SW 1271 (cell line): ENCODE data around the gene CTNNA1.
"Not testable (repeated sequence)": the region's sequence is repeated elsewhere in the genome, so short reads cannot be mapped to it uniquely, and the experiment has no call there.

Experiments
- DNase-seq, 2 experiments: peaks; one replicate each; lab custom pipeline; 2025; lab: John Stamatoyannopoulos, UW

The CTNNA1 gene

GRCh38 chr5:138757061-138757776 is 4.0 kb downstream of the CTNNA1 start:
- DNase-seq = no peak

GRCh38 chr5:138760448-138761110 is 7.4 kb downstream of the CTNNA1 start:
- no peak for DNase-seq

- not testable (repeated sequence) for DNase-seq
Observed at GRCh38 chr5:138761115-138761514, 7.9 kb downstream of the CTNNA1 start.

GRCh38 chr5:138761670-138762069 is 8.4 kb downstream of the CTNNA1 start:
- not testable (repeated sequence) for DNase-seq

- no peak for DNase-seq
Observed at GRCh38 chr5:138762110-138762509, 8.9 kb downstream of the CTNNA1 start.

- DNase-seq = no peak
Observed at GRCh38 chr5:138763037-138763778, 10.0 kb downstream of the CTNNA1 start.

GRCh38 chr5:138770291-138770690 is 17.1 kb downstream of the CTNNA1 start:
- DNase-seq = no peak

- DNase-seq = no peak
Observed at GRCh38 chr5:138770977-138771376, 17.8 kb downstream of the CTNNA1 start.

GRCh38 chr5:138772986-138773594 is 19.9 kb downstream of the CTNNA1 start:
- DNase-seq = no peak

GRCh38 chr5:138773624-138774023 is 20.4 kb downstream of the CTNNA1 start:
- not testable (repeated sequence) for DNase-seq

- no peak for DNase-seq
Observed at GRCh38 chr5:138775034-138775433, 21.8 kb downstream of the CTNNA1 start.

GRCh38 chr5:138778234-138778633 is 25.0 kb downstream of the CTNNA1 start:
- DNase-seq = no peak

- DNase-seq = no peak
Observed at GRCh38 chr5:138783976-138784375, 30.8 kb downstream of the CTNNA1 start.

- DNase-seq = peak in 1 of 2 experiments; percentile 15
Observed at GRCh38 chr5:138784590-138784989, 31.4 kb downstream of the CTNNA1 start.

- peak in 1 of 2 experiments; percentile 53 for DNase-seq
Observed at GRCh38 chr5:138789771-138790242, 36.6 kb downstream of the CTNNA1 start.

- DNase-seq = no peak
Observed at GRCh38 chr5:138790684-138791083, 37.5 kb downstream of the CTNNA1 start.

GRCh38 chr5:138792195-138792790 is 39.1 kb downstream of the CTNNA1 start:
- DNase-seq = no peak

- DNase-seq = no peak
Observed at GRCh38 chr5:138793575-138793974, 40.4 kb downstream of the CTNNA1 start.

- DNase-seq = no peak
Observed at GRCh38 chr5:138803285-138803684, 50.1 kb downstream of the CTNNA1 start.

GRCh38 chr5:138803935-138804334 is 50.7 kb downstream of the CTNNA1 start:
- DNase-seq = no peak

GRCh38 chr5:138805096-138805495 is 51.9 kb downstream of the CTNNA1 start:
- no peak for DNase-seq

- no peak for DNase-seq
Observed at GRCh38 chr5:138807182-138807581, 54.0 kb downstream of the CTNNA1 start.
